NCI-H82 treated with DMSO at 0.1 percent for 48 hours (cell line): ENCODE measurements around the gene LACRT.
"Not testable (repeated sequence)": the region's sequence is repeated elsewhere in the genome, so short reads cannot be mapped to it uniquely, and the experiment has no call there.

ENCODE experiments used
- DNase-seq: peaks from one replicate; lab custom pipeline; 2025; ENCODE audit not compliant: unreplicated experiment; lab: John Stamatoyannopoulos, UW

The LACRT gene

DNA sequence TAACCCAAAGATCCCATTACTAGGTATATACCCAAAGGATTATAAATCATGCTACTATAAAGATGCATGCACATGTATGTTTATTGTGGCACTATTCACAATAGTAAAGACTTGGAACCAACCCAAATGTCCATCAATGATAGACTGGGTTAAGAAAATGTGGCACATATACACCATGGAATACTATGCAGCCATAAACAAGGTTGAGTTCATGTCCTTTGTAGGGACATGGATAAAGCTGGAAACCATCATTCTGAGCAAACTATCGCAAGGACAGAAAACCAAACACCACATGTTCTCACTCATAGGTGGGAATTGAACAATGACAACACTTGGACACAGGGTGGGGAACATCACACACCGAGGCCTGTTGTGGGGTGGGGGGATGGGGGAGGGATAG, 4.4 kb upstream of the LACRT start:
- not testable (repeated sequence) for DNase-seq

DNA sequence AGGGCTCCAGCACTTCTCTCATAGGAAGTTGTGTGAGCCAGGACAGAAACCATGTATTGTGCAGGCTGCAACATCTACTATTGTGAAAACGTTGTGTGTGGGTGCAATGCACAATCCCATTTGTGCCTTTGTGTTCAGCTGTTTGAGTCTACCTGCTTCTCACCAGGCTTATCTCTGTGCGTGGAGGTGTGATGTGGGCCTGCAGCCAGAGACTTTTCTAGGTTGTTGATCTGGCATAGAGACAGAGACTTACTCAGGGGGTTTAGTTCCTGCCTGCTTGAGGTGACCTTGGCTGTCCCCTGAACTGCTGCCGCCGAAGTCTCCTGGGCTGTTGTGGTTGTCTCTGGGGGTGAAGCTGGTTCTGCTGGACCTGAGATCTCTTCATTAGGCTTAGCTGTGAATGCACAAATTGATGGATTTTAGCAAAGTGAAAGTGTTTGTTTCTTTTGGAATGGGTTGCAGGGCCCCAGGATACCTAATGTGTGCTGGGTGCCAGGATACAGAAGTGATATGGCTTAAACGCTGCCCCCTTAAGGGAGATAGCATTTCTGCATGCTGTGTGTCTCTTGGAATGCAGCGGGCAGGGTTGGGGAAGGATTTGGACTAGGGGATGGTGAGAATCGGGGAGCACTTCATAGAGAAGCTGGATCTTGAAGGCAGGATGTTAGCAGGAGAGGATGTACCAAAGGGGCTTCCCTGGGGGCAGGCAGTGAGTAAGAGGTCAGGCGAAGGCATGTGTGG, 2.5 kb downstream of the LACRT start:
- DNase-seq: no peak

DNA sequence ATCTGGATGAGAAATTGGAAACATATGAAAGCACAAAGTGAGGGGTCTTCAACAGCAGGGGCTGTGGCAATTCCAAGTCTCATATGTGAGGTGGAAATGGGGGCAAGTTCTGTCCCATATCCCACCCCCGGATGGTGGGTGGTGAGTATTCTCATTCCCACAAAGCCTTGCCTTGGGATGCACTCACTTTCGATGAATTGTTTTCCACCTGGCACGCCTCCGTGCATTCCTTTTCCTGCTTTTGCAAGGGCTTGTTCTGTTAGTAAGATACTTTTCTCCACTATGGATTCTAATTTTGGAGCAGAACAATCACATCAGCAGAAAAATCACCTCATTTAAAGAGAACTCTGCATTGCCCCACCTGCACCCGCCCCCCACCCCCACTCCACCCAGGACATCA, 3.1 kb downstream of the LACRT start:
- no peak for DNase-seq

DNA sequence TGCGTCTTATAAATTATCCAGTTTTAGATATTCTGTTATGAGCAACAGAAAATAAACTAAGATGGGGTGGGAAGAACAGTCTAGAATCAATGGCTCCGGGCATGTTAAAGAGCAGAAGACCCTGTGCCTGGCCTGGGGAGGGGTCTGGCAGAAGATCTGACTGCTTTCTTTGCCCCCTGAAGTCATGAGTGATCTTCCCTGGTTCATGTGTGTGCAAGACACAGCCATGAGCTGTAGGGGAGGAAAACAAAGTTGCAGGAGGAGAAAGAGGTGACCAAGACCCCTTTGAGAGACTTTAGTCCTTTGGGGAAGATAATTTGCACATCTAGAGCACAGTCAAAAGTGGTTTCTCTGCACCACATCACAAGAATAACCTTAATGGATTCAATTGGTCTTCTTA, 4.8 kb downstream of the LACRT start:
- DNase-seq: no peak

DNA sequence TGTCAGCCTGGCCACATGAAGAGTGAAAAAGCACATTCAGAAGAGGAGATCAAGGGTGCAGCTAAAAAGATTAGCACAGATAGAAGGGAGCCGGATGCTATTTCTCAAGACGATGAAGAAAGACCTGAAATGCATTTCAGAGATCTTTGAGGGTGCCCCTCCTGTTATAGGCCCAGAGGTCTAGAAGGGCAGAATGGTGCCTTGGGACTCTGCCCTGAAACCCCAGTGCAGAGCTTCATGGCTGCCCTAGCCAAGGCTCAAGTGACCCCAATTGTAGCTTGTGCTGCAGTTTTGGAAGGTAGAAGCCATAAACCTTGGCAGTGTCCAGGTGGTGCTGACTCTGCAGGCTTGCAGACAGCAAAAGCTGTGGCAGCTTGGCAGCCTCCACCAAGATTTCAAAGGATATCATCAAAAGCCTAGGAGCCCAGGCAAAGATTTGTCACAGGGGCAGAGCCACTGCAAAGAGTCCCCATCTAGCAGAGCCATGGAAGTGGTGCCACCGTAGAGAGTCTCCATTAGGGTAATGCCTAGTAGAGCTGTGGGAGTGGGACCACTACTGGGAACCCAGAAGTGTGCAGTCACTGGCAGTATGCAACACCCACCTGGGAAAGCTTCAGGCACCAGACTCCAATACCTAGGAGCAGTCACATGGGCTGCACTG, 6.4 kb downstream of the LACRT start:
- no peak for DNase-seq

DNA sequence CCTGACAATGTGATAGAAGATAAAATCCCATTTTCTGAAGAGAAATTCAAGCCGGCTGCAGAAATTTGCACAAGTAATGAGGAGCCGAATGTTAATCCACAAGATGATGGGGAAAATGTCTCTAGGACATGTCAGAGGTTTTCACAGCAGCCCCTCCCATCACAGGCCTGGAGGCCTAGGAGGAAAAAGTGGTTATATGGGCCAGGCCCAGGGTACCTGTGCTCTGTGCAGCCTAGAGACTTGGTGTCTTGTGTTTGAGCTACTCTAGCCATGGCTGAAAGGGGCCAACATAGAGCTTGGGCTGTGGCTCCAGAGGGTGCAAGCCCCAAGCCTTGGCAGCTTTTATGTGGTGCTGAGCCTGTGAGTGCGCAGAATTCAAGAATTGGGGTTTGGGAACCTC, 7.4 kb downstream of the LACRT start:
- DNase-seq: no peak

DNA sequence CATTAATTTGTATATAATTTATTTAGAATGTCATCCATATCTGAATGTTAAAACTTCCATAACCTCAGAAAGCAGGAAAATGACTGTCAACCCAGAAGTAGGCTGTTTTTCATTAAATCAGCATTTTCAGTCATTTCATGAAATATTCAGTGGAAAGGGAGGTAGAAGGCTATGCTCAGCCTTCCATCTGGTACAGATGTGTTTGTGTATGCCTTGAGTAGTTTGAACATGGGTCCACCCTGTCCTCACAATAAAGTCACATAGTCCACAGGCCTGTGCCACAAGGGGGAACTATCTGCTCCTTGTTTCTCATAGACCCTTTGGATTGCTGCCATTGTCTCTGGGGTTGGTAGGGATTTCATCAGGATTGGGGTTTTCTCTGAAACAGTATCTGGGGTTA, 9.1 kb downstream of the LACRT start:
- DNase-seq: no peak

DNA sequence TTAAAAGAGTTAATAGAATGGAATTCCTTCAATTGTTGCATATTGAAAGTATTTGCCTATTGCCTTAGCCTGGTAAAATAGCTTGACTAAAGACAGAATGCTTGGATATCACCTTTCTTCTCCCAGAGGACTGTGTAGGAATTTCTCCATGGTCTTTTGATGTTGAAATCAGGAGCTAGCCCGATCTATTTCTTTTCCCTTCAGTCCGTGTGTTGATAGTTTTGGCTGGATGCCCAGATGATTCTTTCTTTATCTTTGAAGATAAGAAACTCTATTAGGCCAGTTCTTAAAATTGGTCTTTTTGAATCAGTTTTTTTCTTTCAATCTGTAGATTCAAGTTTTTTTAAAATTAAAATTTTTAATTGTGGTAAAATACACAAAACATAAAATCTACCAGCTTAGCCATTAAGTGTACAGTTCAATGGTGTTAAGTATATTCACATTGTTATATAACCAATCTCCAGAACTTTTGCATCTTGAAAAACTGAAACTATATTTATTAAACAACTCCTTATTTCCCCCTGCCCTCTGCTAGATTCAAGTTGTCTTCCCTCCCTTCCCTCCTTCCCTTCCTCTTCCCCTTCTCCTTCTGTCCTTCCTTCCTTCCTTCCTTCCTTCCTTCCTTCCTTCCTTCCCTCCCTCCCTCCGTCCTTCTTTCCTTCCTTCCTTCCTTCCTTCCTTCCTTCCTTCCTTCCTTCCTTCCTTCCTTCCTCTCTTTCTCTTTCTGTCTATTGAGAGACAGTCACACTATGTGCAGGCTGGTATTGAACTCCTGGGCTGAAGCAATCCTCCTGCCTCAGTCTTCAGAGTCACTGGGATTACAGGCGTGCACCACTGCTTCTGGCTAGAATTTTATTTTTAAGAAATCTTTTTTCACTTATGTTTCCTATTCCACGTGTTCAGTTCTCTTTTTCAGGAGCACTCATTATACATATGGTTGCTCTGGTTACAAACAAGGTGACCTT, 10.1 kb downstream of the LACRT start:
- DNase-seq: no peak

DNA sequence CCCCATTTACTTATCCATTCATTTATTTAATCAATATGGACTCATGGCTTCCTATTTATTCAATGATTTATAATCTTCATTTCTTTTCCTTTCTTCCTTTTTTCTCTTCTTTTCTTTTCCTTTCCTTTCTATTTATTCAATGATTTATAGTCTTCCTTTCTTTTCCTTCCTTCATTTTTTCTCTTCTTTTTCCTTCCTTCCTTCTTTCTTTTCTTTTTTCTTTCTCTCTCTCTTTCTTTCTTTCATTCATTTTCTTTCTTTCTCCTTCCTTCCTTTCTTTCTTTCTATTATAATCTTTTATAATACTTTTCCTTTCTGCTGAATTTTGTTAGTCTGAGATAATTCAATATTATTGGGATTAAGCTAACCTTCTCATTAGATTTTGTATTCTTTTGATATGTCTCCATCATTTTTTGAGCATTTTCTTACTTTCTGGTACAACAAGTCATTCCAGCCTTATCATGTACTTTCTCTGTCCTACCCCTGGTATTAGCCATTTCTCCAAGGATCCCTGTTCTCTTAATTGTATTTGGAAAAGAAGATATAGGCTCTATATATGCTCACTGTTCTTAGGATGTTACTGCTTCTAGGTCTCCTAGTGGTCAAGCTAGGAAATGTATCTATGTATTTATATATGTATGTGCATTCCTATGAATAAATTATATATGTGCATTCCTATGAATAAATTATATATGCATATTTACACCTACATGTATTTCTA, 12.1 kb downstream of the LACRT start:
- DNase-seq: no peak

DNA sequence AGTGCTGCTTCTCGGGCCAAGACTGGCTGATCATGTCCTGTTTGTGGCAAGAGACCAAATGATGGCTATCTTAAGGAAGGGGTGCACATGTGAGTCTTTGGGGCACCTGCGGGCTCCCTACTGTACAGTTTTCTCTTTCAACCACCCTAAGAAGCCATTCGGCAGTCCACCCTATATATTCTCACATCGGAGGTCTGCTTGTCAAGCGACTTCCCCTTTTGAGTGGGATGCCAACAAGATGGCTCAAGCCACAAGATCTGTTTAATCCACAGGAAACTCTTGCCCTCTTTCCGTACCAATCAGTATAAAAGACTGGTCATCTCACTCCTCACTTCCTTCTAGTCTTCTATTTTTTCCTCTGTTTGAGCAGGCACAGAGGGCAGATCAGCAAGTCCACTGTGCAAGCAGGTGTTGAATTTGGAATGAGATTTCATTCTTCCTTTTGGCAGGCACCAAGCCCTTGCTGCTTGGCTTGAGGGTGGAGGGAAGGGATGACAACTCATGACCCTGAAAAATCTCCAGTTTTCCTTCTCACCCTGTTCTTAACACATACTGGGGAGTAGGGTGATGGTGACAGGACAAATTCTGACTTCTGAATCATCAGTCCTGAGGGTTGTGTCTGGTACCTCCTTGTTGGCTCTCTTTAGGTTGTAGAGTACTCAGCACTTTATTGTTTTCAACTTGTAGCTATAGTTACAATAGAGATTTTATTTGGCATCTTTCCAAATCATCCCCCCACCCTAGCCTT, 17.6 kb downstream of the LACRT start:
- no peak for DNase-seq

DNA sequence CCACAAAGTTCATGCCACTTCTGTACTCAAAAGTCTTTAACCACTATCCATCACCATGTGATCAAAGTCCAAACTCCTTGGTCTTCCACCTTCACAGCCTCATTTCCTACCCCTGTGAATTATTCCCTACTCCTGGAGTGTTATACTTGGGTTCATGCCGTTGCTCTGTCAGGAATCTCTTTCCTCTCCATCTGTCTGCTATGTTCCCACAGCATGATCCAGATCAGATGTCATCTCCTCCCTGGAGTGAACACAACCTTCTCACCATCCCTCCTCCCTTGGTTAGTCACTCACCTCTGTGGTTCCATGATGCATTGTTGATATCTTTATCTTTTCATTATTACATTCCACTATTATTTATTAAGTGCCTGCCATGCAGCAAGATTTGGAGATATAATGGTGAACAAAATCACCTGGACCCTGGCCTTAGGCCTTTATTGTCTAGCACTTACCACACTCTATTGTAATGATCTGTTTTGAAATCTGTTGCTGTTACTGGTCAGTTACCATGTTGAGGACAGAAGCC, 22.4 kb downstream of the LACRT start:
- DNase-seq: no peak

DNA sequence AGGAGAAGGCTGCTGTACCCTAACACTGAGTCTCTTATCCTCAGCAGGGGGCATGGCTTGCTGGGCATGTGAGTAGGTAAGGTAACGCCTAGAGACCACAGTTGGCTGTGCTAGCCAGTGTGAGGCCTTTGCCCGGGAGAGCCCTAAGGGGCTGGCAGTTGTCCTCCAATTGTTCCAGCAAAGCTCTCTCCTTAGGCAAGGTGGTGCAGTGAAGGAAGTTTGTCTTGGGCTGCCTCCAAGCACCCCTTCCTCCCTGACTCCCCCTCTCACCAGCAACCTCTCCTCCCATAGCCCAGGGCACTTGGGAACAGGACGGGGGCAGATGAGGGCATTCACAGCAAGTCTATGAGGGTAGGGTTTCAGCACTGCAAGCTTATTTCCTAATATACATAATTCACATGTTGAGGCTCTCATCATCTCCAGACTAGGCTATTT, 23.0 kb downstream of the LACRT start:
- no peak for DNase-seq

DNA sequence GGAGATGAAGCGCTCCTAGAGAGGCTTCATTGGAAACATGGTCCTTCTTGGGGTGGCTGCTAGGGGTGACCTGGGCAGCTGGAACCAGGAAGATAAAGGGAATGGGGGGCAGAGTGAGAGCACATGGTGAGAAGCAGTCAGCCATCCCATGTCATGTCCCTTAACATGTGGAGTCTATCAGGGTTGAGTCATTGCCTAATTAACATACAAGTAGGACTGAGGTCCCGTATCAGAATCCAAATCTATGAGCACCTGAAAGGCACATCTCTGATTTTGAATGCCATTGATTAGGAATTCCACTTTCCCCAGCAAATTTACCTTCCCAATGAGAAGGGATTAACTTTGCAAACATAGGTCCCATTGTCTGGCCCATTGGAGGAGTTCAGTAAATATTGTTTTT, 25.9 kb downstream of the LACRT start:
- no peak for DNase-seq

DNA sequence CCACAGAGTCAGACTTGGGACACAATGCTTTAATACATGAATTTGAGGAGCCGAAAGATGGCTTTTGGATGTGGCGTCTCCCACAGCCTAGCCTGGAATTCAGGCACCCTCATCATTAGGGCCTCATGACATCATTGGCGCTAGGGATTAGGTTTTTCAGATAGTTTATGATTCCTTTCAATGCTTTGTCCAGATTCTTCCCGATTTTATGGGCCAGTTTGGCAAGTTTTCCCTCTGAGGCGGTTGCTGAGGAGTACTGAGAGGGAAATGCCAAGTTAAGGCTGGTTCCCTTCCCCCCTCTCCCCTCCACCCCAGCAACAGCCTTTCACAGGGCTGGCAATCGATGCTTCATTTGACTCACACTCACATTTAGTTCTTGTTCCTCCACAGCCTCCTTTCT, 26.5 kb downstream of the LACRT start:
- DNase-seq: no peak

DNA sequence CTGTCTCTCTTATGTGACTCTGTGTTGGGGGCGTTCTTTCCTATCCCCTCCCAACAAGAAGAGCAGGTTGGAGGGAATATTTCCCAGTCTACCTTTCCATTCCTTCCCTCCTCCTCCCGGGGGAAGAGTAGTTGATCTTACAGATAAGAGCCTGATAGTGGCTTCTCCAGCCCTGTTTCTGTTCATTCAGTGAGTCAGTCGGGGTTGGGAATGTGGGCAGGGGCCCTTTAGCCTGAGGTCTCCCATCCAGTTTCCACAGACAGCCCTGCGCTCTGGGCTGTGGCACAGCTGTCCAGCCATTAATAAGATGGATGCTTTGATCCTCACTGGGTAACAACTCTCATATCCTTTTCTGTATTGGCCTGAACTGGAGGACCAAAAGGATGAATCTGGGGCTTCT, 28.1 kb downstream of the LACRT start:
- no peak for DNase-seq

DNA sequence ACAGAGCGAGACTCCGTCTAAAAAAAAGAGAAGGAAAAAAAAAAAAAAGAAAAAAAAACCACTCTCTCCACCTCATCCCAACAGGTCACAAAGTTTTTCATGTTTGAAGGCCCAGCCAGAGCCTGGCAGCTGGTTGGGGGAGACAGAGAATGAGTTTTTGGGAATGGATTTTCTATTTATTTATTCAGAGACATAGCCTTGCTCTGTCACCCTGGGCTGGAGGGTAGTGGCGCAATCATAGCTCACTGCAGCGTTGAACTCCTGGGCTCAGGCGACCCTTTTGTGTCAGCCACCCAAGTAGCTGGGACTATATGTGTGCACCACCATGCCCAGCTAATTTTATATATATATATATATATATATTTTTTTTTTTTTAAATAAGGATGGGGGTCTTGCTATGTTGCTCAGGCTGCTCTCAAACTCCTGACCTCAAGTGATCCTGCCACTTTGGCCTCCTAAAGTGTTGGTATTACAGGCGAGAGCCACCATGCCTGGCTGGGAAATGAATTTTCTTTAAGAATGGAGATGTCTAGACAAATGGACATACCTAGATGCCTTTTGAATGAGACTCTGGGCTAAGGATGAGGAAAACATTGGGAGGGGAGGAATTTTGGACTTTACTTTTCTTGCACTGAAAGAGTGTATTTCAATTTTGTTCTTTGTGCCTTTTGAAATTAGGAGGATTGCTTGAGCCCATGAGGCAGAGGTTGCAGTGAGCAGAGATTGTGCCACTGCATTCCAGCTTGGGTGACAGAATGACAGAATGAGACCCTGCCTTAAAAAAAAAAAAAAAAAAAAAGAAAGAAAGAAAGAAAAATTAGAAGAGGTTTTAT, 29.3 kb downstream of the LACRT start:
- no peak for DNase-seq

DNA sequence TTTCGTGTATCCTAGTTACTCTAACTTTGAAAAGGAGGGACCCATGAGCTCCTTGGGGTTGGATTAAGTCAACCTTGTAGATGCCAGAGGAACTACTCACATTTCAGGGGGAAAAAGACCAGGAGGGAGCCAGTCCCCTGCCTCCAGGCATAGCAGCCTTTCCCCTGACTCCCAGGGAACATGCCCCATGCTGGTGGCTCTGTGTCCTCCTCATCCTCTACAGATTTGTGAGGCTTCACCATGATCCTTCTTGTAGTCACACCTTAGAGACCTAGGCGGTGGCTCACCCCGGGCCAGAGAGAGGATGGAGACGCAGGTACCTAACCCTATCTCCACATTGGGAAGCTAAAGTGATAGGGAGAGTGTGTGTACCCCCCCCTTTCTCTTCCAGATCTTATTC, 30.3 kb downstream of the LACRT start:
- no peak for DNase-seq

DNA sequence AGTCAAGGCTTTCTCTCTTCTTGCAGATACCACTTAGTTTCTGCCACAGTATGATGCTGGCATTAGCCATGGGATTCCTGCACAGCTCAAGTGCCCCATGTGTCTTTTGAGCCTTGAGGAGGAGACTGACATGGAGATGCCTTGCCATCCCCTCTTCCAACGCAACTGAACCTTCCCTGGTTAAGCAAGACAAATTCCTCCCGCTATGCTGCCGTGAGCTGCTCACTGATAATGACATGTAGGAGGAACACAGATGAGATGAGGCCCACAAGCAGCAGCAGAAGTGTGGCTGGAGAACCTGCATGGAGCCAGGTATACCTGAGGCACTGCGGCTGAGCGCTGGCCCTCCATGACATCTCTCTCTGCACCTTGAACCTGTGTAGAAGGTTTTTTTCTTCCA, 30.8 kb downstream of the LACRT start:
- DNase-seq: no peak

DNA sequence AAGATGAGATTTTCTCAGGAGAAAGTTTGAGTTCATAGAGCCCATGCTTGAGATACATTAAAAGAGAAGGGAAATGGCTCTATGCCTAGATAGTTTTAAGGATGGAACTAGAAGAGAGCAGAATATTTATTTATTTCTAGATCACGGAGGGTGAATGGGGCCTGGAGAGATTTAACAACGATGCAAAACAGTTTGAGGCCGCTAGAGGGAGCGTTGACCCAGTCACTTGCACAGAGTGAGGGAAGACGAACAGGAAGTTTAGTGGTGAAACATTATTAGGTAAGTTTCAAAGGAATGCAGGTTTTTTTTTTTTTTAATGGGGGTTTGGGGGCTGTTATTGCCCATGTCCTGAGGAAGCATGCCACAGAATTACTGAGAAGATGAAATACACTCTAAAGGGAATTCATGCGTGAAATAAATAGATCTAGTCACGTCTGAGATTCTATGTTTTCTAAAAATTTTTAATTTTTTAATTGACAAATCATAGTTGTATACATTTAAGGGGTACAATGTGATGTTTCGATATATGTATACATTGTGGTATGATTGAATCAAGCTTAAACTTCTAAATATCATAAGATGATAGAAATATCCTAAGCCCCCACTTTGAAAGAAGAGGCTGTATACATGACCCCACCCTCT, 31.4 kb downstream of the LACRT start:
- DNase-seq: peak; percentile 24
